Fibroblast of villous mesenchyme (primary cell): ENCODE data around the gene MYT1. TPM values are rescaled to one million over a fixed set of nuclear protein-coding genes. Genes with fewer than 3 reads are reported as not detected.

Source experiments
- DNase-seq: peaks from one replicate; pipeline ENCODE4 v3.0.0-alpha.2; 2010; ENCODE audit warnings: low read depth
- H3K4me3 ChIP-seq: 2 replicates; pipeline ENCODE4 v1.5.1; 2011; ENCODE audit warnings: low read depth, mild to moderate bottlenecking, low read length
- CTCF ChIP-seq: IDR thresholded peaks from 2 replicates; pipeline ENCODE4 v1.5.1; 2012; ENCODE audit warnings: low read depth, mild to moderate bottlenecking, low read length; ENCODE audit not compliant: insufficient read depth
- total RNA-seq: library from RNA; depleted of rRNA; stranded (reverse); fragments of >200 nt; gene quantifications from 2 replicates; pipeline ENCODE4 v1.2.3, GENCODE V29; 2012

The MYT1 gene
- total RNA-seq, 1 donor, result not detected

DNA sequence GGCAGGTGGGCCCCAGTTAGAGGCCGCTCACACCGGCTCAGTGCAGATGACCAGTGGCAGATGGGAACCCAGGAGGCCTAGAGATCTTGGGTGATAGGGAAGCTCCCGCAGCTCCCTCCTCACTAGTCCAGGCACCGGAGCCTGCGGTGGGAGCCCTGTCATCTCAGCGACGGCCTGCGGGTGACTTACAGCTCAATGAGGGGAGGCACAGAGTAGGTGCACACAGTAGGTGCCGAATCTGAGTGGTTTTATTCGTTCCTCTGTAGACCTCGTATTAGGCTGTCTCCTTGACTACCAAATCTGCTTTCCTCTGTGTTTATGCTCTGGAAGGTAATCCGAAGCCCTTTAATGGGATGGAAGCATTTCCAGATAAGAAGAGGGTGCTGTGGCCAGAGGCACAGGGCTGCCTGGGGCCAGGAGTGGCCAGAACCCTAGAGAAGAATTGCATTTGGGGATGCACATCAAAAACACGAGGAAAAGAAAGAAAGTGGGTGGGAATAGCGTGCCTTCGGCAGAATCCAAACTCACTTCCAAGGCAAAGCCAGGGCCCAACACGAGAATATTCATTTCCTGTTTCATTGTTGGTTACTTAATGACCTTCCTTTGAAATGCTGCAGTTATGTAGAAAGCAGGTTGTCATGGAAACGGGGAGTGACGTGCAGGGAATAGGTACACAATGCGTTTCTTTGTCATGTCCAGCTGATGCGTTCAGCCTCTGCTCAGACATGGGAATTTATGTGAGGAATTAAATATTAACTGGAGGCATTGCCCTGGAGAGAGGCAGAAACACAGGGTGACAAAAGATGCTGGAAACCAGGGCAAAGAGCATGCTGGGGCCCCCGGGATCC is 24.7 kb downstream of the MYT1 start:
- DNase-seq, result peak; percentile 6
- TF ChIP-seq CTCF, result no peak
- H3K4me3 ChIP-seq, result no peak overlapping the region

- no peak overlapping the region for H3K4me3 ChIP-seq
- no peak for DNase-seq
- TF ChIP-seq CTCF, result no peak
Observed at GRCh38 chr20:64189530-64189966, 25.3 kb downstream of the MYT1 start.

- no peak overlapping the region for H3K4me3 ChIP-seq
- no peak for TF ChIP-seq CTCF
- DNase-seq, result no peak
Observed at GRCh38 chr20:64189986-64190385, 25.7 kb downstream of the MYT1 start.

GRCh38 chr20:64191002-64191401 is 26.8 kb downstream of the MYT1 start:
- TF ChIP-seq CTCF, result no peak
- H3K4me3 ChIP-seq, result no peak overlapping the region
- no peak for DNase-seq

DNA sequence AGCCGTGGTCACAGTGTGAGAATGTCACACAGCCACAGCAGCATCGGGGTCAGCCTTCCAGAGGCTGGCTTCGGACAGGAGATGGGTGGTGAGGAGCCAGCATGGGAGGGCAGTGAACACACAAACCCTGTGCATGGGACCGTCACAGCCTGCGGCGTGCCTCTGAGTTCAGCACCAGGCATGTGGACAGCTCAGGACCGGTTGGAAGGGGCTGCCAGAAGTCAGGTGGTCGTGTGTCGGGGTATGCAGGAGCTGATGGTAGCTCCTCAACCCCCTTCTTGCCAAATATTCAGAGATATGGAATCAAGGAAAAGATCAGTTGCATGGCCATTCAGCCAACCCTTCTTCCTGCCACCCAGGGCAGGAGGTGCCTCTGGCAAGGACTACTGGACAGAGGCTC is 28.2 kb downstream of the MYT1 start:
- no peak for DNase-seq

DNA sequence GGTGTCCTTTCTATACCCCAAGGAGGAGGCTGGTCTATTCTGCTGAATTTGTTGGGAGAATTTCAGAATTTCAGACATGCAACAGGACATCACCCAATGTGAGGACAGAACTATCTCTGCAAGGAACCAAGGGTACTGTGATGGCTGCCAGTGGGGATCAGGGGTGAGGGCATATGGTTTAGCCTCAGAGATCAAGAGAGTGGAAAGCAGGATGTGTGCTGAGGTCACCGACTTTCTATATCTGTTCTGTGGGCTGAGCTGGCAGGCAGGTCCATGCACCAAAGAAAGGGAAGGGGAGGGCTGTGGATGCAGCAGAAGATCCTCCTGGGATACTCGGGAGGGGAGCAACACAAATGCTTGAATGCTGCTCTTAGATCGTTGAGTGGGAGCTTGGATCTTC is 28.8 kb downstream of the MYT1 start:
- H3K4me3 ChIP-seq, result no peak overlapping the region
- no peak for TF ChIP-seq CTCF
- DNase-seq, result no peak

More for the DNA sequence above, 28.2 kb downstream of the MYT1 start:
- TF ChIP-seq CTCF, result no peak
- H3K4me3 ChIP-seq, result no peak overlapping the region
